Measurements from ENCODE around the gene ZNF765. TPM values are rescaled to one million over a fixed set of nuclear protein-coding genes. Genes with fewer than 3 reads are reported as not detected.
"Not testable (repeated sequence)": the region's sequence is repeated elsewhere in the genome, so short reads cannot be mapped to it uniquely, and the experiment has no call there.

Gene ZNF765
- total and polyA plus RNA-seq, 2 experiments from 2014 or later = 12.7 to 24.5 TPM

DNA sequence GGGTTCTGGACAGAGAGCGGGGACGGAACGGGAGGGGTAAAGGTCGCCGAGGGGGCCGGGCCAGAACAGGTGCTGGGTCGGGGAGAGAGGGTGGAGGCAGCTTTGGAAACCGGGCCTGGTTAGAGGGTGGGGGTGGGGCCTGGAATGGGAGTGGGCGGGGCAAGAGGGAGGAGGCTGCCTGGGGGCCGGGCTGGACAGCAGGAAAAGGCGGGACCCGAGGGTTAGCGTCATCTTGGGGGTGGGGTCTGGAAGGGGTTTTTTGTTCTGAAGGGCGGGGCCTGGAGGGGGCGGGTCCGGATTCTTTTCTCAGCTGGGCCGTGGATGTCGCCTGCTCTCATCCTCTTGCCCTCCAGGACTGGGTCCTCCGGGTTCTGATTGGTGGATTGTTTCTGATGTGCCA is 68.3 kb downstream of the ZNF765 start:
- H3K27me3 ChIP-seq = no peaks in the 10 kb centered on the region
- no peak overlapping the region for H3K27ac ChIP-seq
- H4K20me1 ChIP-seq (ENCODE audit: insufficient read depth, poor library complexity, severe bottlenecking) = no peaks in the 10 kb centered on the region
- no peaks in the 10 kb centered on the region for H3K36me3 ChIP-seq (replicated peaks; ENCODE audit: insufficient read depth, low read depth)
- H3K4me1 ChIP-seq (ENCODE audit: insufficient read depth) = peaks cover 2% of the 10 kb centered on the region
- no peak overlapping the region for H3K4me3 ChIP-seq
- H3K9me3 ChIP-seq (ENCODE audit: low read depth) = peaks cover 5% of the 10 kb centered on the region
- 50% methylated on average over 9 of the region's 19 CpGs for WGBS (ENCODE audit: low lambda C conversion rate, missing lambda C conversion rate)
- no peaks in the 10 kb centered on the region for H3K9me2 ChIP-seq (replicated peaks; ENCODE audit: insufficient read depth)
- H2AFZ ChIP-seq = no peak overlapping the region
- H3K79me2 ChIP-seq = peaks cover 2% of the 10 kb centered on the region
- TF ChIP-seq EZH2 (IDR thresholded peaks at IDR 0.05; ENCODE audit: borderline replicate concordance) (no peak), EZH2phosphoT487 (IDR thresholded peaks at IDR 0.05; ENCODE audit: low read depth, severe bottlenecking, unreplicated experiment) (no peak)
- TF ChIP-seq, protein P1, sequence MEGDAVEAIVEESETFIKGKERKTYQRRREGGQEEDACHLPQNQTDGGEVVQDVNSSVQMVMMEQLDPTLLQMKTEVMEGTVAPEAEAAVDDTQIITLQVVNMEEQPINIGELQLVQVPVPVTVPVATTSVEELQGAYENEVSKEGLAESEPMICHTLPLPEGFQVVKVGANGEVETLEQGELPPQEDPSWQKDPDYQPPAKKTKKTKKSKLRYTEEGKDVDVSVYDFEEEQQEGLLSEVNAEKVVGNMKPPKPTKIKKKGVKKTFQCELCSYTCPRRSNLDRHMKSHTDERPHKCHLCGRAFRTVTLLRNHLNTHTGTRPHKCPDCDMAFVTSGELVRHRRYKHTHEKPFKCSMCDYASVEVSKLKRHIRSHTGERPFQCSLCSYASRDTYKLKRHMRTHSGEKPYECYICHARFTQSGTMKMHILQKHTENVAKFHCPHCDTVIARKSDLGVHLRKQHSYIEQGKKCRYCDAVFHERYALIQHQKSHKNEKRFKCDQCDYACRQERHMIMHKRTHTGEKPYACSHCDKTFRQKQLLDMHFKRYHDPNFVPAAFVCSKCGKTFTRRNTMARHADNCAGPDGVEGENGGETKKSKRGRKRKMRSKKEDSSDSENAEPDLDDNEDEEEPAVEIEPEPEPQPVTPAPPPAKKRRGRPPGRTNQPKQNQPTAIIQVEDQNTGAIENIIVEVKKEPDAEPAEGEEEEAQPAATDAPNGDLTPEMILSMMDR (IDR thresholded peaks at IDR 0.05; ENCODE audit: poor library complexity) = no peak
- no peak for DNase-seq (ENCODE audit: low spot score)
- H3K4me2 ChIP-seq = no peak overlapping the region

DNA sequence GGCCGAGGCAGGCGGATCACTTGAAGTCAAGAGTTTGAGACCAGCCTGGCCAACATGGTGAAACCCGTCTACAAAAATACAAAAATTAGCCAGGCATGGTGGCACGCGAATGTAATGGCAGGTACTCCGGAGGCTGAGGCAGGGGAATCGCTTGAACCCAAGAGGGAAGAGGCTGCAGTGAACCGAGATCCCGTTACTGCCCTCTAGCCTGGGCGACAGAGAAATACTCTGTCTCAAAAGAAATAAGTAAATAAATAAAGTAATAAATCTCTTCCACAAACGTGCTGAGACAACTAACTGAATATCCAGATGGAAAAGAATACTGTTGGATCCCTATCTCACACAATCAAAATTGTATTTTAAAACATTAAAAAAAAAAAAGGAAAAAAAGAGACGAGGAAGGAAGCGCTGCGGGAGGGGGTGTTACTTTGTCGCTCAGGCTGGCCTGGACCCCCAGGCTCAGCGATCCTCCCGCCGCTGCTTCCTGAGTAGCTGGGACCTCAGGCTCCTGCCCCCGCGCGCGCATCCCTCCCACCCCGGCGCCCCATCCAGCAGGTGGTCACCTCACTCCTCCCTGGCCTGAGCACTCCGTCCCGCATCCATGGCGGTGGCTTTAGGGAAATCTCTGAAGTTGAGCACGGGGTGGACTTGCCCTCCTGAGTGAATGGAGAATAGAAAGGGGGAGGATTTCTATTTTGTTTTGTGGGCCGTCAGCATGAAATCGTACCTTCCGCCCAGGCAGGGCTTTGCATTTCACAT is 72.0 kb downstream of the ZNF765 start:
- H3K27me3 ChIP-seq = no peaks in the 10 kb centered on the region
- no peaks in the 10 kb centered on the region for H4K20me1 ChIP-seq (ENCODE audit: insufficient read depth, poor library complexity, severe bottlenecking)
- no peaks in the 10 kb centered on the region for H3K9me2 ChIP-seq (replicated peaks; ENCODE audit: insufficient read depth)
- H3K4me1 ChIP-seq (ENCODE audit: insufficient read depth) = peaks cover 5% of the 10 kb centered on the region
- no peaks in the 10 kb centered on the region for H3K9me3 ChIP-seq (ENCODE audit: low read depth)
- no peaks in the 10 kb centered on the region for H3K36me3 ChIP-seq (replicated peaks; ENCODE audit: insufficient read depth, low read depth)
- WGBS (ENCODE audit: low lambda C conversion rate, missing lambda C conversion rate) = 11% methylated on average over 28 of the region's 31 CpGs
- no peak for TF ChIP-seq EZH2phosphoT487 (IDR thresholded peaks at IDR 0.05; ENCODE audit: low read depth, severe bottlenecking, unreplicated experiment)
- TF ChIP-seq, protein P1 (IDR thresholded peaks at IDR 0.05; ENCODE audit: poor library complexity) = peak; percentile 18
- H2AFZ ChIP-seq = peak overlapping the region; percentile 78
- H3K4me2 ChIP-seq = peak overlapping the region; percentile 95
- peak; percentile 28 for DNase-seq (ENCODE audit: low spot score)
- peak overlapping the region; percentile 65 for H3K4me3 ChIP-seq
- H3K79me2 ChIP-seq = peaks cover 21% of the 10 kb centered on the region
- peak overlapping the region; percentile 50 for H3K27ac ChIP-seq

DNA sequence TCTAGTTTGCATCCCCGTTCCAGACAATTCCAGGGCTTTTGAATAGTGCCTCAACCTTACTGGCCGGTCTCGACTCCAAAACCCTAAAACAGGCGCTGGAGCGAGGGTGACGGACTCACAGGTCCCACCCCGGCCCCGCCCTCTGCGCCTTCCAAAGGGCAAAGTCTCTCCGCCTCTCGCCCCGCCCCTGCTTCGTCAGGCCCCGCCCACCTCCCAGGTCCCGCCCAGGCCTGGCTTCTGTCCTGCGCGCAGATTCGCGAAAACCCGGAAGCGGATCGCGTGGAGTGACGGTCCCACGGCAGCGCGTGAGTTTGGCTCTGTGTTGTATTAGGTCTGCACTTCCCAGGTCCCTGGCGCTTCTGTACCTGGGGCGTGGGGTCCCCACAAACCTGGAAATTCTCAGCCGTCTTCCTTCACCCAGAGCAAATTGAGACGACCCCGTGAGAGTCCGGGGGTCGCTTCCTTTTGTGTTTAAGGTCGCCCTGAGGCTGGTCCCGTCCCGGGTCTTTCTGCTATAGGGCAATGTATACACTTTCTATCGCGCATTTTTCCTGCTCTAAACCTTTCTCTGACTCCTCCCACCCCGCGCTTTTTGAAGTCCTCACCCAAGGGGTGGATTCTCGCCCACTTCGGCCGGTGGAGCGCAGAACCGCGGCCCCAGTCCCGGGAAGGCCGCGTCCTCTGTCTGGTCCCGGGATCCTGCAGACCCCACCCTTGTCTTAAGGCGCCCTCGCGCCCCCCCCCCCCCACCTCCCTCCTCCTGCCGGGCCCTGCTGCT is 72.7 kb downstream of the ZNF765 start, which contains the start of gene ZNF813:
ZNF813 (plus strand) TSS at position 249 of the 778 bp plus-strand sequence. CDS start 16,090 bp downstream, outside the sequence.
- H3K4me2 ChIP-seq = peak within 1 kb of the TSS; percentile 95
- peaks cover 5% of the 10 kb centered on the region for H3K4me1 ChIP-seq (ENCODE audit: insufficient read depth)
- H3K9me3 ChIP-seq (ENCODE audit: low read depth) = no peaks in the 10 kb centered on the region
- no peaks in the 10 kb centered on the region for H4K20me1 ChIP-seq (ENCODE audit: insufficient read depth, poor library complexity, severe bottlenecking)
- TF ChIP-seq, protein P1 (IDR thresholded peaks at IDR 0.05; ENCODE audit: poor library complexity) = no peak
- TF ChIP-seq EZH2phosphoT487 (IDR thresholded peaks at IDR 0.05; ENCODE audit: low read depth, severe bottlenecking, unreplicated experiment) (no peak), EZH2 (IDR thresholded peaks at IDR 0.05; ENCODE audit: borderline replicate concordance) (no peak)
- WGBS (ENCODE audit: low lambda C conversion rate, missing lambda C conversion rate) = under 1% methylated on average over 34 of the region's 55 CpGs
- peaks cover 29% of the 10 kb centered on the region for H3K79me2 ChIP-seq
- peak within 1 kb of the TSS; percentile 90 for H2AFZ ChIP-seq
- DNase-seq (ENCODE audit: low spot score) = peak; percentile 96
- H3K27ac ChIP-seq = peak within 1 kb of the TSS; percentile 96
- no peaks in the 10 kb centered on the region for H3K9me2 ChIP-seq (replicated peaks; ENCODE audit: insufficient read depth)
- H3K36me3 ChIP-seq (replicated peaks; ENCODE audit: insufficient read depth, low read depth) = no peaks in the 10 kb centered on the region
- peak within 1 kb of the TSS; percentile 65 for H3K4me3 ChIP-seq
- H3K27me3 ChIP-seq = no peaks in the 10 kb centered on the region

DNA sequence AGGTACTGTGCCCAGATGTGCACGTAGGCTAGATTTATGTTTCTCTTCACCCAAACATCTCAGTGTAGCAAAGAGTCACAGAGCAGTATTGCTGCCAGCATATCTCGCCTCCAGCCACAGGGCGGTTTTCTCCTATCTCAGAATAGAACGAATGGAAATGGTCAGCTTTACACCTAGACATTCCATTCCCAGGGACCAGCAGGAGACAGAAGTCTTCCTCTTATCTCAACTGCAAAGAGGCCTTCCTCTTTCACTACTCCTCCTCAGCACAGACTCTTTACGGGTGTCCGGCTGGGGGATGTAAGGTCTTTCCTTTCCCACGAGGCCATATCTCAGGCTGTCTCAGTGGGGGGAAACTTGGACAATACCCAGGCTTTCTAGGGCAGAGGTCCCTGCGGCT is 73.7 kb downstream of the ZNF765 start:
- not testable (repeated sequence) for H3K9me2 ChIP-seq (replicated peaks; ENCODE audit: insufficient read depth); H3K36me3 ChIP-seq (replicated peaks; ENCODE audit: insufficient read depth, low read depth); H3K9me3 ChIP-seq (ENCODE audit: low read depth); H3K27me3 ChIP-seq; DNase-seq (ENCODE audit: low spot score); H4K20me1 ChIP-seq (ENCODE audit: insufficient read depth, poor library complexity, severe bottlenecking); H3K4me1 ChIP-seq (ENCODE audit: insufficient read depth)
- 3% methylated on average over 8 of the region's 8 CpGs for WGBS (ENCODE audit: low lambda C conversion rate, missing lambda C conversion rate)
- Histone ChIP-seq H3K4me3 (peak overlapping the region; percentile 65), H3K4me2 (peak overlapping the region; percentile 95), H3K27ac (peak overlapping the region; percentile 96), H3K79me2 (peaks cover 37% of the 10 kb centered on the region), H2AFZ (peak overlapping the region; percentile 40)
